Activated CD8-positive, alpha-beta memory T cell treated with anti-CD3 and anti-CD28 coated beads for 36 hours (primary cell): ENCODE data around the gene DLGAP1. TPM values are rescaled to one million over a fixed set of nuclear protein-coding genes. Genes with fewer than 3 reads are reported as not detected.

Source experiments
- CTCF ChIA-PET: fragments of 350-600 bp; sonication (Branson Sonifier 250); formaldehyde crosslinking; loops from one replicate; lab custom pipeline; 2021; ENCODE audit warnings: antibody characterized with exemption; lab: Charles Lee
- POLR2A ChIA-PET: fragments of 350-600 bp; sonication (Branson Sonifier 250); formaldehyde crosslinking; loops from one replicate; lab custom pipeline; 2021; ENCODE audit warnings: antibody characterized with exemption; lab: Charles Lee
- total RNA-seq, 2 experiments: library from RNA; stranded (reverse); gene quantifications; one replicate each; pipeline ENCODE4 v1.2.3, GENCODE V29; 2021

The DLGAP1 gene
- total RNA-seq, 2 experiments from 2014 or later, result not detected

DNA sequence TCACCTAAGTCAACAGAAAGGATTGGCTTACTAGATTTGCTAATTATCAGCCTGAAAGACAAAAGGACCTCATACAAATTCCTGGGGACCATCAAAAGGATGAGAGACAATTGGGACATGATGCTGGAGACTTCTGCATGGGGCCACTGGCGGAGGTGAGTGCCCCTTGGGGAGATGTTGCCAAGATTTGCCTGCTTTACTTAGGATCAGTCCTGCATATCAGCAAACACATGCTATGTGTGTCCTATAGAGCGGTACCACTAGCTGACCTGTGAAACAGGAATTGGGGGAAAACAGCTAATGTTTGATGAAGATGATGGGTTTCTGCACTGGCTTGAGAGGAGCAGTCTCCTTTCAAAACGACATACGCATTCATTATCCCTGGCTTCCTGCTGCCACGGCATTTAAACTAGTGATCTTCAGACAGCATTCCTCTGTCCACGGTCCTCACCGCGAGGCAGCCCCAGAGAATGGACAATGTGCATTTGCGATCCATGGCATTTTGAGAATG is 901.0 kb downstream of the DLGAP1 start:
- ChIA-PET CTCF (no interaction called here), POLR2A (no interaction called here)

DNA sequence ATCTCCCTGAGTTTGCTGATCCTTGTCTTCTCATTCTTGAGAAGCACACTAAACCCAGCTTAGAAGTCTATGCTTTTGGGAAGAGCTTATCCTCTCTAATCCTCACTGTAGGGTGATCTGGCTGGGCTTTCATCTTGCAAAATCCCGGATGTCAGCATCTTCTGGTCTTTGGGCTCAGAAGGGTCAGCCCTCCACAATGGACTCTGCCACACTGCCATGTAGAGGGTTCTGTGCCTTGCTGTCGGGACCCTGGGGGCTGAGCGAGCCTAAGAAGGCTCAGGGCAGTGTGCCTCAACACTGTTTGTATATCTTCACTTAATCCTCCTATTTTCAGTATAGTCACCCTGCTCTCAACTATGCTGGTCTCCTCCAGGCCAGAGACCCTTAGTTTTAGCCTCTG is 902.8 kb downstream of the DLGAP1 start:
- CTCF ChIA-PET, result no interaction called here
- POLR2A ChIA-PET, result no interaction called here

DNA sequence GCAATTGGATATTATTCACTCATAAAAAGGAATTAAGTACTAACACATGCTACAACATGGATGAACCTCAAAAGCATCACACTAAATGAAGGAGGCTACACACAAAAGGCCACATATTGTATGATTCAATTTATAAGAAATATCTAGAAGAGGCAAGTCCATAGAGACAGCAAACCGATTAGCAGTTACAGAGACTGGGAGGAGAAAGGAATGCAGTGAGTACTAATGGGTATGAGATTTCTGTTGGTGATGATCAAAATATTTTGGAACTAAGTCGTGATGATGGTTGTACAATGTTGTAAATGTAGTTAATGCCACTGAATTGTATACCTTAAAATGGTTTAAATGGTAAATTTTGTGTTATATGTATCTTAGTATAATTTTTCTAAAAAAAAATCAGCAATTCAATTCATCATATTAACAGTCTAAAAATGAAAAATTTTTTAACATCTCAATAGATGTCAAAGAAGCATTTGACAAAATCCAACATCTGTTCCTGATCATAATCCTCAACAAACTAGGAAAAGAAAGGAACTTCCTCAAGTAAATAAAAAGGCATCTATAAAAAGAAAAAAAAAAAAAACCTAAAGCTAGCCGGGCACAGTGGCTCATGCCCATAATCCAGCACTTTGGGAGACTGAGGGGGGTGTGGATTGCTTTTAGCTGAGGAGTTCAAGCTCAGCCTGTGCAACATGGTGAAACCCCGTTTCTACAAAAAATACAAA is 907.1 kb downstream of the DLGAP1 start:
- ChIA-PET POLR2A (no interaction called here), CTCF (no interaction called here)

DNA sequence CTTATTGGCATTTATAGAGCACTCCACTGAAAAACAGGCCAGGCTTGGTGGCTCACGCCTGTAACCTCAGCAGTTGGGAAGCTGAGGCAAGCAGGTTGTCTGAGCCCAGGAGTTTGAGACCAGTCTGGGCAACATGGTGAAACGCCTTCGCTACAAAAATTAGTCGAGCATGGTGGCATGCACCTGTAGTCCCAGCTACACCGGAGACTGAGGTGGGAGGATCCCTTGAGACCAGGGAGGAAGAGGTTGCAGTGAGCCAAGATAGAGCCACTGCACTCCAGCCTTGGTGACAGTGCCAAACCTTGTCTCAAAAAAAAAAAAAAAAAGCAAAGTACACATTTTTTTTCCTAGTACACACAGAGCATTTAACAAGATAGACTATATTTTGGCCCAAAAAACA is 909.0 kb downstream of the DLGAP1 start:
- POLR2A ChIA-PET, result no interaction called here

DNA sequence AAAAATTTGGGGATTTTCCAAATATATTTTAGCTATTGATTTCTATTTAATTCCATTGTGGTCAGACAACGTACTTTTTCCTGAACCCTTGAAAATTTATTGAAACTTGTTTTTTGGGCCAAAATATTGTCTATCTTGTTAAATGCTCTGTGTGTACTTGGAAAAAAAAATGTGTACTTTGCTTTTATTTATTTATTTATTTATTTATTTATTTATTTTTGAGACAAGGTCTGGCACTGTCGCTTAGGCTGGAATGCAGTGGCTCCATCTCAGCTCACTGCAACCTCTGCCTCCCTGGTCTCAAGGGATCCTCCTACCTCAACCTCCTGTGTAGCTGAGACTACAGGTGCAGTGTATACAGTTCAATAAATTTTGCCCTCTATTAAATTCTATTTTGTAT is 910.6 kb downstream of the DLGAP1 start:
- ChIA-PET POLR2A (no interaction called here), CTCF (interaction anchor here (1.1 kb wide), 1 partner anchor 42 kb away, joined by 3 read pairs; no protein-coding TSS in a partner anchor)

More for the DNA sequence above, 909.0 kb downstream of the DLGAP1 start:
- CTCF ChIA-PET, result interaction anchor here (0.7 kb wide), 2 partner anchors 10 to 48 kb away, joined by 3 read pairs; no protein-coding TSS in a partner anchor

DNA sequence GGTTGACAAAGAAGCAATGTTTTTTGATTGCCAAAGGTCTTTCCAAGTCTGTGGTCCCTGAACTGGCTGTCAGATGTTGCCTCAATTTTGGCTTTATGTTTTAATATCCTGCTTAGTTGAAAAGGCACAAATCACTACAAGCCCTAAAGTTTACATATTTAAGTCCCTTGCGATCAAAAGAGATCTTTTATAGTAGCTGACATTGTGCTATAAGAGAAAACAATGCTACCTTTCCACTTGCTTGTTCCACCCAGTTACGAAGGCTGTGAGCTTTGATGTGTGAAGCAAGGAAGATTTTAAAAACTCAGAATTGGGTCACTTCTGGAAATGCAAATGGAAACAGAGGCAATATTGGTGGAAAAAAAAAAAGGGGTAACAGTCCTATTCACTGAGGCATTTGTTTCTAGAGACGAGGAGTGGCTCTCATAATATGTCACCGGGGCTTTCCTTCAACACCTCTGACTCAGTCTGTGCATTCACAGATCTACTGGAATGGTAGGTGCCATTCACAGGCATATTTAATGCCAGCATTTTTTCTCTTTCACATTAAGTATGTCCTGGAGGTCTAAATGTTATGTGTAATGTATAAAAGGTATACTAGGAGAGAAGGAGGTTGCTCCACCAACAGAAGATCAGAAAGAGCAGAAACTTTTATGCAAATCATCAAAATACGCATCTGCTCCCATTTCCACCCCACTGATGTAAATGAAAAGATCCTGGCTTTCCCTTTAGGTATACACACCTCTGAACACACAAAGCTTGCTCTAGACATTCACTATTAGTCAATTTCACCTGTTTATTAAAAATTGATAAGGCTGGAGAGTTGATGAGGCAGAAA is 913.3 kb downstream of the DLGAP1 start:
- ChIA-PET CTCF (interaction anchor here (1.3 kb wide), 1 partner anchor 14 kb away, joined by 3 read pairs; no protein-coding TSS in a partner anchor), POLR2A (interaction anchor here (0.5 to 1.5 kb wide), 2 partner anchors 16 to 653 kb away, joined by 3 read pairs; no protein-coding TSS in a partner anchor)

DNA sequence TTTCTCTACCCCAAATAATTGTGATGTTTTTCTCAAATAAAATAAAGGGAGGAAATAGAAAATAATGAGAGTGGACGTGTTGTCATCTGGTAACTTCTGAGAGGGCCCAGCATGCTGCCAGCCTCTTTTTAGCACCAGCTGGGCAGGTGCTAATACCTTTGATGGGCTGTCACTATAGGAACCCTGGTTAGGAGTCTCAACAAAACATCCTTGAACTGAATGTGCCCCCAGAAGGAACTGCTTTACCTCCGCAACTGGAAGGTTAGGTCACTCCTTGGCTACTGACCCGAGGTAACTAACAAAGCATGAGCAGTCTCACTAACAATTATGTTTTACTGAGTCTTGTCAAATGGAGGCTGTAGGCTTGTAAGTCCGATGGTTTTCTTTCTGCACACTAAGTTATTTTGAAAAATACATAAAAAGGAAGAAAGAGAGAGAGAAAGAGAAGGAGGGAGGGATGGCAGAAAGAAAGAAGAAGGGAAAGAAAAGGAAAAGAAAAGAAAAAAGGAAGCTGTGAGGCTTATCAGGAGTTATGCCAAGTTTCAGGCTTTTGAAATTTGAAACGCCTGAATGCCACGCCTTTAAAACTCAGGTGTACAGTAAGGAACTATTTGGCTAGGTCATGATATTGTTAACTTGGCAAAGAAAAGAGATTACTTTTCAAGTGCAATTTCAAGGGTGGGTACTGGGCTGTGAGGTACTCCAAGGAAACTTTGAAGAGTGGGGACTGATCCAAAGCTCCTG is 914.1 kb downstream of the DLGAP1 start:
- CTCF ChIA-PET, result interaction anchor here (1.3 kb wide), 1 partner anchor 13 kb away, joined by 3 read pairs; no protein-coding TSS in a partner anchor
- POLR2A ChIA-PET, result interaction anchor here (0.5 to 1.5 kb wide), 3 partner anchors 15 to 652 kb away, joined by 3 to 4 read pairs (median 3); no protein-coding TSS in a partner anchor

DNA sequence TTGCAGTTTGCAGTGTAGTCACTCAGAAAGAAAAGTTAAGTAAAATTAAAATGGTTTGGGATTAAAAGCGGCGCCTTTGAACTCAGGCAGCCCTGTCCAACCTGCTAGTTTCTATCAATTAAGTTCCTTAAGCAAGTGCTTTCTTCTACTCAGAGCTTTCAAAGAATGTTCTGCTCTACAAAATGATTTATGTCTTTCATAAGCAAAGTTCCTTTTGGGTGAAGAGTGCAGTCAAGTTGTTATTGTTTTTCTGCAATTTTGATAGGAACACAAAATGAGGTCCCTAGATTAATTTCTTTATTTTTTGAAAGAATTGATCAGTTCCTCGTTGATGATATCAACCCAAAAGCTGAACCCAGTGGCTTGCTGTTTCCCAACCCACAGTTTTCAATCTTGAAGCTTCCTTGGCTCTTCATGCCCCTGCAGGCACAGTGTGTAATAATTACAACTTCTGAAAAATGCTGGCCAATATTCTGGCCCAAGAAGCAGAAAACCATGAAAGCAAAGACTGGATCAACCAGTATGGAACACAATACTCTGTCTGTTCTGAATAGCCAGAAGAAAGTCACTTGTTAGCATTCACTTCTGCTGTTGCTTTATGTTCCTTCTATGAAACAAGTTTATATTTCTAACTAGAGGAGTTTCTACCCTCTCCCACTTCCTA is 916.0 kb downstream of the DLGAP1 start:
- ChIA-PET POLR2A (no interaction called here), CTCF (no interaction called here)

DNA sequence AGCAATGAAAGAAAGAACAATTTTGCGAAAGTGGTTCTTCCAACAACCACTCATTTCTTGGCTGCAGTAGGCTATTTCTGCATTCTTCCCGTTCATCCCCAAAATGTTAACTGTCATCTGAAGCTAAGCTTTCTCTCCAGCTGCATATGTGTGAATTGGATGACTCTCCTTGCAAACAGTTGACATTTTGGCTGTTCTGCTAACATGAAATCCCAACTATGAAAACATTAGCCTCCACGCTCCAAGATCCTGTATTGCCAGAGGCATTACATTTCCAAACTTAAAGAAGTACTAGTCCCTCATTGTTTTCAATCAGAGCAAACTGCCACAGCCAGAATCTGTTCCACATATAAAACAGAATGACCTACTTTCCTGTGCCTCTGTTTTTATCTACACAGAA is 916.7 kb downstream of the DLGAP1 start:
- ChIA-PET POLR2A (no interaction called here), CTCF (no interaction called here)

DNA sequence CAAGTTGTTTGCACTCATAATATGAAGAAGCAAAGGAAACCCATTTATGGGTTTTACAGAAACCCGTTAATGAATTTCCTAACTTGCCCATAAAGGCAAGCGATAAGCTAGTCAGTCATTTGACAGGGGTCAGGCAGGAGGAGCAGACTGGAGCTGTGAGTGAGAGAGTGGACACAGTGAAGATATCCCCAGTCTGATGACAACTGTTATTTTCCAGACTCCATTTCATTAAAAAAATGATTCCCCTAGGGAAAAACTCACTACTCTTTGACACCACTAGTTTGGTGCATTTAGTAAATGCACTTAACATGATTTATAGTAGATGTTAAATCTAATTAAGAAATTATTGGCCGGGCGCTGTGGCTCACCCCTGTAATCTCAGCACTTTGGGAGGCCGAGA is 924.3 kb downstream of the DLGAP1 start:
- ChIA-PET CTCF (no interaction called here), POLR2A (no interaction called here)

DNA sequence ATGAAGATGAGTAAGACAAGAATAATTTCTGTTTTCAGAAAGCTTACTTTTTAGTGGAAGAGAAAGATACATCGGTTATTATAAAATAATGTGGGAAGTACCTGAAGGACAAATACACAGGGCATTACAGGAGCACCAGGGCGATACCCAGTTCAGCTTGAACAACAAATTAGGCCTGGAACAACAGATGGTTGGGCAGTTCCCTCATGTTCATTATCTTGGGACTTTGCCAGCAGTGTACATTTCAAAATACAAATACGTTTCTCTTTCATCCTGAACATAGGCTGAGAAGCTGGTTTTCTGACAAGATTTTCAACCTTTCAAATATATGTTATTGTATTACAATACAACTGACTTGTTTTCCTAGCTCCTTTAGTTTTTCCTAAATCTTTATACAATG is 925.5 kb downstream of the DLGAP1 start:
- ChIA-PET POLR2A (interaction anchor here (0.6 kb wide), 1 partner anchor 209 kb away, joined by 3 read pairs; no protein-coding TSS in a partner anchor), CTCF (interaction anchor here (1.0 kb wide), 1 partner anchor 48 kb away, joined by 3 read pairs; no protein-coding TSS in a partner anchor)

DNA sequence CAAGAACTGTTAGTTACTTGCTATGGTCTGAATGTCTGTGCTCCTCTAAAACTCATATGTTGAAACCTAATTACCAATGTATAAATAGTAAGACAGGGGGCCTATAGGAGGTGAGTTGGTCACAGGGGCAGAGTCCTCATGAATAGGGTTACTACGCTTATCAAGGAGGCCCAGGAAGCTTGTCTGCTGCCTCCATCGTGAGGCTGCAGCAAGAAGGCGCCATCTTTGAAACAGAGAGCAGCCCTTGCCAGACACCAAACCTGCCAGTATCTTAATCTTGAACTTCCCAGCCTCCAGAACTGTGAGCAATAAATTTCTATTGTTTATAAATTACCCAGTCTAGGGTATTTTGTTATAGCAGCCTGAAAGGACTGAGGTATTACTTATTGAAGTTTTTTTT is 926.0 kb downstream of the DLGAP1 start:
- CTCF ChIA-PET, result interaction anchor here (1.0 to 1.5 kb wide), 2 partner anchors 12 to 47 kb away, joined by 3 read pairs; no protein-coding TSS in a partner anchor
- POLR2A ChIA-PET, result interaction anchor here (0.6 kb wide), 1 partner anchor 209 kb away, joined by 3 read pairs; no protein-coding TSS in a partner anchor

DNA sequence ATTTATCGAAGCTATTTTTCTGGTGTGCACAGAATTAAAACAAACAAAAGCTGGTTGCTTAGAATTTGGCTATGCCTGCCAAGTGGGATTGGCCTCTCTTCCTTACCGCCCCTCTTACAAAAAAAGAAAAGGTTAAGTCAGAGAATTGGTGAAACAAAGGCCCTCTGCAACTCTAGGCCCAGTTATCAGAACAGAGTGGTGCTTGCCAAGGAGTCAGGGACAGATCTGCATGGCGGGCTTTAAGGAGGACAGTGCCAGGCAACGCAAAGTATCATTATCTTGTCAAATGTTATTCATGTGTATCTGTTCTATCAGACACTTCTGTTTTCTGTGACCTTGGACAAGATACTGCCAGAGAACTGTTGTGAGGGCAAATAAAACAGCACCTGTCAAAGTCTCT is 926.9 kb downstream of the DLGAP1 start:
- POLR2A ChIA-PET, result no interaction called here
- CTCF ChIA-PET, result interaction anchor here (1.5 kb wide), 1 partner anchor 13 kb away, joined by 3 read pairs; no protein-coding TSS in a partner anchor

DNA sequence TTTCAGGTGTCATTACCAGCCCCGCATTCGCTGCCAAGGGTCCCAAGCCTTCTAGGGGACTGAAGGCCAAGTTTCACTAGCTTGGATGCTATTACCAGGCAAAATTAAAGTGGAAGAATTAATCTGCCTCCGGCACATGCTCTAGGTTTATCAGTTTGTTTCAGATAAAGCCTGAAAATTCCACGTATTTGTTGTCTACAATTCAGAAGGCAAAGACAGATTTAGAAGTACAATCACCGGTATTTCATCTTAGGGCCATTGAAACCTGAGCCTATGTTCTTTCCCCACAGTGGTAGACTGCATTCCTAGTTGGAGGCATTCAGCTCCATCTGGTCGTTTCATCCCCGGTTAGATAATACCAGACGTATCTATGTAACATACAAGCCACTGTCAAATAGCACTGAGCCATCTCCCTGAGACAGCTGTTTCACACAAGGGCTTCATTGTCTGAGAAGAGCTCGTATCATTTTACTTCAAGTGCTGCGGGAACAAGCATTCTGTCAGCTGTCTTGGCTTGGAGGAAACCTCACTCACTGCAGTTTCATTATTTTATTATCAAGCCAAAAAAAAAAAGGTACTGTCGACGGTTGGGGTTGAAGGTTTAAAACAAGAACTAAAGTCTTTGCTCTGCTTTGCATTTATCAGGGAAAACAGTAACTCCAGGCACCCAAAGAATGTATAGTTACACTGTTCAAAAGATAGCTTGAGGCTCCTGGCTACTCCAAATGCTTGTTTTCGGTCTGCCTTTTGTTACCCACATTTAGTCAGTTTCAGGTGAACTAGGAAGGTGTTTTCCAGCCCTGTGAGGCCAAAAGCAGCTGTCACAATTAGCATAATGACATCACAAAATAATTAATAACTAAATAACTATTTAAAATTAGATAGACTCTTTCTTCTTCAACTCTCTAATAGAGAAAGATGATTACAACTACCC is 928.4 kb downstream of the DLGAP1 start:
- ChIA-PET CTCF (interaction anchor here (1.0 to 1.2 kb wide), 3 partner anchors 19 to 114 kb away, joined by 3 to 6 read pairs (median 3); no protein-coding TSS in a partner anchor), POLR2A (interaction anchor here (0.6 to 1.3 kb wide), 3 partner anchors 15 to 62 kb away, joined by 3 to 6 read pairs (median 3); no protein-coding TSS in a partner anchor)

DNA sequence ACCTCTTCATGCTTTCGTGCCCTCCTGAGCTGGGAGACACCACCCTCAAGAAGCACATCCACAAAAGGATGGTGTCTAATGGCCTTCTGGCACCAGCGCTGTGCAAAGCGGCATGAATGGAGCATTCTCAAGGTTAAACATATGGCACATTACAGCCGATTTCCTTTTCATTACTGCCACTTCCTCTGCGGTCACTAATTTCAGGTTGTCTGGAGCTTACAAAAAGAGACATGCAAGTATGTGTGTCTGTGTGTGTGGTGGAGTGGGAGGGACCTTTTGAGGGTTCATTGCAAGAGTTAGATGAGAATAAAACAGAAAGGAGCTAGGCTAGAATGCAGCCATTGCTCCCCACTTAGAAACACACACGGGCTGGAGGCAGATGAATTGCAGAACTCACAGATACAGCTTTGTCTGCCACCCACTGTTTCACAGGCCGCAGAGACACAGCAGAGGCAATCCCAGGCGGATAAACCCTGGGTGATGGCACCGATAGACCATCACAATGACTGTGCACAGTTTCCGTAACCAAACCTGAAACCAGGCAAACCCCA is 929.2 kb downstream of the DLGAP1 start:
- CTCF ChIA-PET, result interaction anchor here (1.0 to 1.2 kb wide), 3 partner anchors 18 to 115 kb away, joined by 3 to 6 read pairs (median 3); no protein-coding TSS in a partner anchor
- POLR2A ChIA-PET, result interaction anchor here (0.6 to 1.3 kb wide), 3 partner anchors 15 to 63 kb away, joined by 3 to 6 read pairs (median 3); no protein-coding TSS in a partner anchor

DNA sequence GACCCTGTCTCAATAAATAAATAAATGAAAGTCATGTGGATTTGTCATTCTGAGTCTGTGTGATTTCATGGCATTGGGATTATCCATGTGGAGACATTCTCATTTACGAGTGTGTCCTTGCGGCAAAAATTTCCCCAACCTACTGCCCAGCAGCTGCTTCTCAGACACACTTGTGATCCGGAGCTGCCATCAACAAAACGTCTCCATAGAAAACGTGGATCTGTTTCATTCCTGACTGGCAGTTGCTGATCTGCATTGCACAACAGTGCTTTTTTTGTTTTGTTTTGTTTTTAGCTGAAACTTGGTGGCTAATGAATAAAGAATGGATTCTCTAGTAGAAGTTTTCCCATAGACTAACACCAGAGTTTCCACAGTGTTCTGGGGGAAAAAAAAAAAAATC is 930.4 kb downstream of the DLGAP1 start:
- CTCF ChIA-PET, result no interaction called here
- POLR2A ChIA-PET, result no interaction called here
